ENCODE data around the gene DENND1A.

- TF ChIP-seq EZH2phosphoT487 (IDR thresholded peaks at IDR 0.05; ENCODE audit: borderline replicate concordance, low read length) (no peak), CTCF (conservative IDR thresholded peaks at IDR 0.05; ENCODE audit: low read depth, low read length) (no peak), EZH2 (IDR thresholded peaks at IDR 0.05; ENCODE audit: low read length, unreplicated experiment) (no peak)
Observed at GRCh38 chr9:123370526-123371227, 559.2 kb downstream of the DENND1A start.

Measured in PC-3 (cell line).